Measurements from ENCODE around the gene RBBP9.

DNA sequence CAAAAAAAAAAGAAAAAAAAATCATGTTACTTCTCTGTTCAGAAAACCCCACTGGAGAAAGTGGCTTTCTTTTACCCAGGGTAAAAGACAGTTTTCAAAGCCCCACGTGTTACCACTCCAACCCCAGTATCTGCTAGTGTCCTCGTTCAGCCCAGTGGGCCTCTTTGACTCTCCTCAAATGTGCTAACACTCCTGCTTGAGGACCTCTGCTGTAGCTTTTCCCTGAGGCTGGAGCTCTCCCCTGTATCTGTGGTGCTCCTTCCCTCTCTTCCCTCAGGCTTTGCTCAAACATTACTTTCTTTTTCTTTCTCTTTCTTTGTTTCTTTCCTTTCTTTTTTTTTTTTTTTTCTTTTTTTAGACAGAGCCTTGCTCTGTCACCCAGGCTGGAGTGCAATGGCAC lies 26.0 kb upstream of the RBBP9 start:
- TF ChIP-seq, protein P1, sequence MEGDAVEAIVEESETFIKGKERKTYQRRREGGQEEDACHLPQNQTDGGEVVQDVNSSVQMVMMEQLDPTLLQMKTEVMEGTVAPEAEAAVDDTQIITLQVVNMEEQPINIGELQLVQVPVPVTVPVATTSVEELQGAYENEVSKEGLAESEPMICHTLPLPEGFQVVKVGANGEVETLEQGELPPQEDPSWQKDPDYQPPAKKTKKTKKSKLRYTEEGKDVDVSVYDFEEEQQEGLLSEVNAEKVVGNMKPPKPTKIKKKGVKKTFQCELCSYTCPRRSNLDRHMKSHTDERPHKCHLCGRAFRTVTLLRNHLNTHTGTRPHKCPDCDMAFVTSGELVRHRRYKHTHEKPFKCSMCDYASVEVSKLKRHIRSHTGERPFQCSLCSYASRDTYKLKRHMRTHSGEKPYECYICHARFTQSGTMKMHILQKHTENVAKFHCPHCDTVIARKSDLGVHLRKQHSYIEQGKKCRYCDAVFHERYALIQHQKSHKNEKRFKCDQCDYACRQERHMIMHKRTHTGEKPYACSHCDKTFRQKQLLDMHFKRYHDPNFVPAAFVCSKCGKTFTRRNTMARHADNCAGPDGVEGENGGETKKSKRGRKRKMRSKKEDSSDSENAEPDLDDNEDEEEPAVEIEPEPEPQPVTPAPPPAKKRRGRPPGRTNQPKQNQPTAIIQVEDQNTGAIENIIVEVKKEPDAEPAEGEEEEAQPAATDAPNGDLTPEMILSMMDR (IDR thresholded peaks at IDR 0.05; ENCODE audit: borderline replicate concordance, extremely low read depth, low read length, poor library complexity, severe bottlenecking) = no peak
- TF ChIP-seq EZH2 (IDR thresholded peaks at IDR 0.05; ENCODE audit: borderline replicate concordance, low read depth, low read length, severe bottlenecking) = no peak
